GM06990 (cell line): ENCODE measurements around the gene DNAH11.
"Not testable (repeated sequence)": the region's sequence is repeated elsewhere in the genome, so short reads cannot be mapped to it uniquely, and the experiment has no call there.

Experiments used
- DNase-seq: peaks from one replicate; pipeline ENCODE4 v3.0.0-alpha.2; 2011; ENCODE audit not compliant: insufficient read length; ENCODE audit errors: extremely low read depth
- H3K27me3 ChIP-seq: replicated peaks from 2 replicates; pipeline ENCODE4 v1.6.0; 2011; ENCODE audit warnings: low read length; ENCODE audit not compliant: control insufficient read depth, insufficient read depth
- H3K36me3 ChIP-seq: 2 replicates; pipeline ENCODE4 v1.5.1; 2011; ENCODE audit warnings: low read length; ENCODE audit not compliant: control insufficient read depth, insufficient read depth
- H3K4me3 ChIP-seq: replicated peaks from 2 replicates; pipeline ENCODE4 v1.5.1; 2011; ENCODE audit warnings: low read depth, mild to moderate bottlenecking, control low read depth, low read length
- TF ChIP-seq, protein P1 (sequence below): IDR thresholded peaks from 2 replicates; pipeline ENCODE4 v1.5.1; 2011; ENCODE audit warnings: low read length, control low read depth, mild to moderate bottlenecking, inconsistent platforms; ENCODE audit not compliant: insufficient read depth, poor library complexity, severe bottlenecking

DNAH11 gene

DNA sequence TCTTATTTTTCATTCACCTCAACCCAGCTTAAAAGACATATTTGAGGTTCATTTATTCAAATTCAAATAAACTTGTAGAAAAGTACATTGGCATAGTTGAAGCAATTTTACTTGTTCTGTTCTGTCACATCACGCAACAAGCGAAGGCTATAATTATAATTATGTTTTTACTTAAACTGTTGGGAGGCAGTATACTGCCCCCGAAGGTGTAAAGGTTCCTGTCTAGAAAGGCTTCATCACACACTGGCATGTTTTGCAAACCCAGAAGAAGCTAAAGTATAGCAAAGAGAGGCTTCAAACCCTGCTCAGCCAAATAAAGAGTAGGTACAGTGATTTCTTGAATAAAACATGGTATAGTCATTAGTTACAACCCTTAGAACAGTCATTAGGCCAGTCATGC, 340.2 kb downstream of the DNAH11 start:
- Histone ChIP-seq H3K4me3 (no peak overlapping the region), H3K27me3 (no peaks in the 10 kb centered on the region), H3K36me3 (no peaks in the 10 kb centered on the region)
- no peak for DNase-seq
- TF ChIP-seq, protein P1, sequence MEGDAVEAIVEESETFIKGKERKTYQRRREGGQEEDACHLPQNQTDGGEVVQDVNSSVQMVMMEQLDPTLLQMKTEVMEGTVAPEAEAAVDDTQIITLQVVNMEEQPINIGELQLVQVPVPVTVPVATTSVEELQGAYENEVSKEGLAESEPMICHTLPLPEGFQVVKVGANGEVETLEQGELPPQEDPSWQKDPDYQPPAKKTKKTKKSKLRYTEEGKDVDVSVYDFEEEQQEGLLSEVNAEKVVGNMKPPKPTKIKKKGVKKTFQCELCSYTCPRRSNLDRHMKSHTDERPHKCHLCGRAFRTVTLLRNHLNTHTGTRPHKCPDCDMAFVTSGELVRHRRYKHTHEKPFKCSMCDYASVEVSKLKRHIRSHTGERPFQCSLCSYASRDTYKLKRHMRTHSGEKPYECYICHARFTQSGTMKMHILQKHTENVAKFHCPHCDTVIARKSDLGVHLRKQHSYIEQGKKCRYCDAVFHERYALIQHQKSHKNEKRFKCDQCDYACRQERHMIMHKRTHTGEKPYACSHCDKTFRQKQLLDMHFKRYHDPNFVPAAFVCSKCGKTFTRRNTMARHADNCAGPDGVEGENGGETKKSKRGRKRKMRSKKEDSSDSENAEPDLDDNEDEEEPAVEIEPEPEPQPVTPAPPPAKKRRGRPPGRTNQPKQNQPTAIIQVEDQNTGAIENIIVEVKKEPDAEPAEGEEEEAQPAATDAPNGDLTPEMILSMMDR = no peak

DNA sequence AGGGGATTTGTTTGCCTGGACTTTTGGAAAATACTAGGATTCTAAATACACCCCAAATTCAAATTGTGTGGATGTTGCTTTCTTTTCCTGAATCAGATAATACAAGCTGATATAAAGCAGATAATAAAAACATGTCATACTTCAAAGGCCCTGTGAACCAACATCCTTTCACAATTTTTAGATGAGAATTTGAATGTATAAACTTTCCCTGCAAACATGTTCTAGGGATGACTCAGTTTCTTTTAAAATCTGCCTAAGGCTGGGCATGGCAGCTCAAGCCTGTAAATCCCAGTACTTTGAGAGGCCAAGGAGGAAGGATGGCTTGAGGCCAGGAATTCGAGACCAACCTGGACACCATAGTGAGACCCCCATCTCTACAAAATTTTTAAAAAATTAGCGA, 340.7 kb downstream of the DNAH11 start:
- not testable (repeated sequence) for H3K27me3 ChIP-seq, H3K4me3 ChIP-seq, H3K36me3 ChIP-seq, DNase-seq

- Histone ChIP-seq H3K36me3 (no peaks in the 10 kb centered on the region), H3K27me3 (no peaks in the 10 kb centered on the region), H3K4me3 (no peak overlapping the region)
- TF ChIP-seq, protein P1 = no peak
- DNase-seq = no peak
Observed at GRCh38 chr7:21884496-21884895, 341.7 kb downstream of the DNAH11 start.

GRCh38 chr7:21886396-21886795, 343.6 kb downstream of the DNAH11 start:
- DNase-seq = no peak
- H3K36me3 ChIP-seq = no peaks in the 10 kb centered on the region
- no peaks in the 10 kb centered on the region for H3K27me3 ChIP-seq
- no peak overlapping the region for H3K4me3 ChIP-seq
- TF ChIP-seq, protein P1 = no peak

- no peak for DNase-seq
- H3K36me3 ChIP-seq = no peaks in the 10 kb centered on the region
- H3K27me3 ChIP-seq = no peaks in the 10 kb centered on the region
- TF ChIP-seq, protein P1 = no peak
- no peak overlapping the region for H3K4me3 ChIP-seq
Observed at GRCh38 chr7:21887353-21887752, 344.5 kb downstream of the DNAH11 start.

DNA sequence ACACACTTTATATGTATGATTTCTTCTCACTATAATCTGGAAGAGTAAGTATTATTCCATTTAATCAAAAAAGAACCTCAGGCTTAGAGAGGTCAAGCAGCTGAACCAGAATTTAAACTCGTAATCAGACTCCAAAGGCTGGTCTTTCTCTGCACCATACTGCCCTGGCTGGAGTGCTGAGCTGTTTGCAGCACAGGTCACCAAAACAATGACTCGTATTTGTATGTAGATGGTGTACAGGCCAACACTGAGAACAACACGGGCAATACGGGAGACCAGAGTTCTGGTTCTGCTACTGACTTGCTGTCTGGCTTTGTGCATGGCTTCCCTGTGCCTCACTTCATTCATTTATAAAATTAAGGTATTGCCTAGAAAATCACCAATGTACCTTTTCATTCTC, 344.9 kb downstream of the DNAH11 start:
- no peak for DNase-seq
- Histone ChIP-seq H3K27me3 (no peaks in the 10 kb centered on the region), H3K4me3 (no peak overlapping the region), H3K36me3 (no peaks in the 10 kb centered on the region)
- TF ChIP-seq, protein P1 = no peak
